Ishikawa (cell line): Measurements from ENCODE around the gene AK5.

ENCODE experiments used
- CREB1 ChIP-seq: IDR thresholded peaks from 2 replicates; pipeline ENCODE4 v1.6.1; 2012; ENCODE audit warnings: low read depth
- EGR1 ChIP-seq: IDR thresholded peaks from 2 replicates; pipeline ENCODE4 v1.6.1; 2012
- EP300 ChIP-seq: IDR thresholded peaks from 2 replicates; pipeline ENCODE4 v1.6.1; 2012; ENCODE audit warnings: borderline replicate concordance
- MAX ChIP-seq: IDR thresholded peaks from 2 replicates; pipeline ENCODE4 v1.6.1; 2012
- REST ChIP-seq: IDR thresholded peaks from 2 replicates; pipeline ENCODE4 v1.6.1; 2012; ENCODE audit warnings: low read depth, mild to moderate bottlenecking
- TAF1 ChIP-seq: IDR thresholded peaks from 2 replicates; pipeline ENCODE4 v1.6.1; 2012; ENCODE audit warnings: low read depth, mild to moderate bottlenecking
- TCF12 ChIP-seq: IDR thresholded peaks from 2 replicates; pipeline ENCODE4 v1.6.1; 2012; ENCODE audit warnings: low read depth
- TEAD4 ChIP-seq: IDR thresholded peaks from 2 replicates; pipeline ENCODE4 v1.6.1; 2012
- USF1 ChIP-seq: IDR thresholded peaks from 2 replicates; pipeline ENCODE4 v1.6.1; 2012
- YY1 ChIP-seq: IDR thresholded peaks from 2 replicates; pipeline ENCODE4 v1.6.1; 2012; ENCODE audit warnings: low read depth

- TF ChIP-seq REST, result no peak
- no peak for TF ChIP-seq YY1
- no peak for TF ChIP-seq TEAD4
- TF ChIP-seq TCF12, result no peak
- no peak for TF ChIP-seq TAF1
- no peak for TF ChIP-seq EP300
- no peak for TF ChIP-seq CREB1
- TF ChIP-seq MAX, result no peak
- no peak for TF ChIP-seq USF1
- TF ChIP-seq EGR1, result no peak
Observed at GRCh38 chr1:77282866-77283539, 1.2 kb downstream of the AK5 start.
